ENCODE results near the gene GAB2. TPM values are rescaled to one million over a fixed set of nuclear protein-coding genes. Genes with fewer than 3 reads are reported as not detected.
"Not testable (repeated sequence)": the region's sequence is repeated elsewhere in the genome, so short reads cannot be mapped to it uniquely, and the experiment has no call there.

GAB2 gene
- total RNA-seq, 1 donor from 2014 or later = 27.0 TPM

- no peak for DNase-seq (ENCODE audit: low spot score)
These were observed 194.2 kb downstream of the GAB2 start for GRCh38 chr11:78223320-78223954.

GRCh38 chr11:78222726-78223125, 194.9 kb downstream of the GAB2 start:
- not testable (repeated sequence) for DNase-seq (ENCODE audit: low spot score)

- no peak for DNase-seq (ENCODE audit: low spot score)
These were observed 196.0 kb downstream of the GAB2 start for GRCh38 chr11:78221396-78222315.

GRCh38 chr11:78220218-78221157, 197.1 kb downstream of the GAB2 start:
- DNase-seq (ENCODE audit: low spot score) = no peak

- DNase-seq (ENCODE audit: low spot score) = no peak
These were observed 198.0 kb downstream of the GAB2 start for GRCh38 chr11:78219493-78220217.

GRCh38 chr11:78218707-78219492, 198.7 kb downstream of the GAB2 start:
- DNase-seq (ENCODE audit: low spot score) = no peak

- no peak for DNase-seq (ENCODE audit: low spot score)
These were observed 199.7 kb downstream of the GAB2 start for GRCh38 chr11:78217650-78218541.

- no peak for DNase-seq (ENCODE audit: low spot score)
These were observed 200.9 kb downstream of the GAB2 start for GRCh38 chr11:78216571-78217287.

GRCh38 chr11:78216021-78216420, 201.6 kb downstream of the GAB2 start:
- DNase-seq (ENCODE audit: low spot score) = no peak

- DNase-seq (ENCODE audit: low spot score) = no peak
These were observed 203.1 kb downstream of the GAB2 start for GRCh38 chr11:78214331-78215194.

GRCh38 chr11:78213526-78214330, 203.9 kb downstream of the GAB2 start:
- no peak for DNase-seq (ENCODE audit: low spot score)

GRCh38 chr11:78212586-78213371, 204.8 kb downstream of the GAB2 start:
- no peak for DNase-seq (ENCODE audit: low spot score)

GRCh38 chr11:78211565-78211964, 206.1 kb downstream of the GAB2 start:
- DNase-seq (ENCODE audit: low spot score) = no peak

GRCh38 chr11:78210000-78210608, 207.5 kb downstream of the GAB2 start:
- no peak for DNase-seq (ENCODE audit: low spot score)

GRCh38 chr11:78209478-78209877, 208.1 kb downstream of the GAB2 start:
- DNase-seq (ENCODE audit: low spot score) = no peak
